Lung (tissue), 12 donors: ENCODE data around the gene TRANK1. TPM values are rescaled to one million over a fixed set of nuclear protein-coding genes. Genes with fewer than 3 reads are reported as not detected.

Experiments used
- ATAC-seq: fragments of 200-7000 bp; cut with Tn5 transposase; one replicate; pipeline ENCODE4 v1.9.1; 2020; ENCODE audit warnings: moderate number of reproducible peaks; ENCODE audit not compliant: insufficient read depth, low FRiP score
- DNase-seq, 3 donors: peaks; one replicate each; pipeline ENCODE4 v3.0.0-alpha.2; 2013 to 2017
- H3K27ac ChIP-seq, 2 donors: one replicate each; pipeline ENCODE4 v1.5.1; 2013; ENCODE audit warnings: mild to moderate bottlenecking in 2 of 2, moderate library complexity in 2 of 2, control low read depth in 1 of 2, inconsistent platforms in 1 of 2, low read depth in 1 of 2, low read length in 1 of 2
- H3K27me3 ChIP-seq, 3 donors: one replicate each; pipeline ENCODE4 v1.5.1; 2013; ENCODE audit warnings: low read length in 2 of 3; ENCODE audit not compliant: control insufficient read depth in 3 of 3, insufficient read depth in 3 of 3
- H3K36me3 ChIP-seq, 4 donors: one replicate each; pipeline ENCODE4 v1.5.1; 2013; ENCODE audit warnings: low read length in 4 of 4, mild to moderate bottlenecking in 1 of 4, moderate library complexity in 1 of 4; ENCODE audit not compliant: control insufficient read depth in 4 of 4, insufficient read depth in 4 of 4
- H3K4me1 ChIP-seq, 5 donors: one replicate each; pipeline ENCODE4 v1.5.1; 2013; ENCODE audit warnings: low read length in 5 of 5, mild to moderate bottlenecking in 2 of 5, moderate library complexity in 1 of 5; ENCODE audit not compliant: control insufficient read depth in 5 of 5, insufficient read depth in 5 of 5
- H3K4me3 ChIP-seq: one replicate; pipeline ENCODE4 v1.5.1; 2013; ENCODE audit warnings: mild to moderate bottlenecking, control low read depth, moderate library complexity
- H3K9ac ChIP-seq, 2 donors: one replicate each; pipeline ENCODE4 v1.5.1; 2013; ENCODE audit warnings: low read length in 2 of 2, control low read depth in 1 of 2; ENCODE audit not compliant: insufficient read depth in 1 of 2
- H3K9me3 ChIP-seq, 4 donors: one replicate each; pipeline ENCODE4 v1.5.1; 2013; ENCODE audit warnings: low read length in 3 of 4, mild to moderate bottlenecking in 1 of 4, moderate library complexity in 1 of 4; ENCODE audit not compliant: control insufficient read depth in 4 of 4, insufficient read depth in 3 of 4
- CTCF ChIP-seq: IDR thresholded peaks from 2 replicates; pipeline ENCODE4 v1.5.1; 2012; ENCODE audit warnings: mild to moderate bottlenecking; ENCODE audit errors: control extremely low read depth, extremely low read depth
- WGBS, 2 donors: extraction: QIAGEN DNeasy Blood & Tissue Kit; methylation state at CpG; one replicate each; pipeline ENCODE4 v1.1.7; 2013; 5-methylcytosine and 5-hydroxymethylcytosine counted together
- polyA plus RNA-seq, 2 donors: library from polyadenylated mRNA; stranded (reverse); fragments of 200-250 nt; gene quantifications; one replicate each; pipeline ENCODE4 v1.2.1, GENCODE V29; 2013
- total RNA-seq, 2 donors: library from RNA; depleted of rRNA in 1 of 2; stranded (reverse); fragments of >200 nt in 1 of 2; gene quantifications; one replicate each; pipeline ENCODE4 v1.2.1, GENCODE V29; 2014 to 2021
- donor health status: control.
- donor health status: control.
- donor health status: Bipolar disorder and iron deficiency.
- donor health status: healthy.
- donor health status: DM: yes; HTN: yes; CAD: no.

TRANK1 gene
- total and polyA plus RNA-seq, 4 donors = 4.3 to 34.3 (median 15.1) TPM

- Histone ChIP-seq H3K4me3 (no peak overlapping the region), H3K36me3 (peaks cover 0 to 31% (median 12%) of the 10 kb centered on the region in 4 donors), H3K9ac (no peak overlapping the region), H3K27ac (no peak overlapping the region), H3K9me3 (no peaks in the 10 kb centered on the region), H3K27me3 (no peaks in the 10 kb centered on the region), H3K4me1 (no peaks in the 10 kb centered on the region)
- no peak for TF ChIP-seq CTCF
- no peak for ATAC-seq
- DNase-seq = no peak
- WGBS, 2 donors = 96 to 98% methylated on average over 6 of the region's 6 CpGs
Measured at GRCh38 chr3:36826240-36826639, 118.6 kb downstream of the TRANK1 start.

- peaks cover 0 to 22% (median 10%) of the 10 kb centered on the region in 4 donors for H3K36me3 ChIP-seq
- H3K9ac ChIP-seq = no peak overlapping the region
- no peak overlapping the region for H3K27ac ChIP-seq
Measured at GRCh38 chr3:36824443-36824842, 120.4 kb downstream of the TRANK1 start.

GRCh38 chr3:36823806-36824205 lies 121.0 kb downstream of the TRANK1 start:
- ATAC-seq (no peak), DNase-seq (no peak)
- Histone ChIP-seq H3K9ac (no peak overlapping the region), H3K27ac (no peak overlapping the region), H3K4me1 (no peaks in the 10 kb centered on the region), H3K4me3 (no peak overlapping the region), H3K9me3 (no peaks in the 10 kb centered on the region), H3K27me3 (no peaks in the 10 kb centered on the region), H3K36me3 (peaks cover 0 to 18% (median 6%) of the 10 kb centered on the region in 4 donors)
- no peak for TF ChIP-seq CTCF
- WGBS, 2 donors = 89 to 90% methylated on average over 3 of the region's 3 CpGs

More at GRCh38 chr3:36824443-36824842, 120.4 kb downstream of the TRANK1 start:
- Histone ChIP-seq H3K27me3 (no peaks in the 10 kb centered on the region), H3K9me3 (no peaks in the 10 kb centered on the region), H3K4me3 (no peak overlapping the region), H3K4me1 (no peaks in the 10 kb centered on the region)
- 94 to 97% methylated on average over 4 of the region's 4 CpGs for WGBS, 2 donors
- no peak for ATAC-seq
- no peak for TF ChIP-seq CTCF
- no peak for DNase-seq

GRCh38 chr3:36820083-36820482 lies 124.8 kb downstream of the TRANK1 start:
- H3K4me3 ChIP-seq = no peak overlapping the region
- H3K4me1 ChIP-seq = no peaks in the 10 kb centered on the region
- DNase-seq (no peak), ATAC-seq (no peak)
- WGBS, 2 donors = 79 to 91% methylated on average over 3 of the region's 3 CpGs
- H3K27ac ChIP-seq = no peak overlapping the region
- no peaks in the 10 kb centered on the region for H3K27me3 ChIP-seq
- H3K9me3 ChIP-seq = peaks cover 0 to 2% (median 0%) of the 10 kb centered on the region in 4 donors
- H3K36me3 ChIP-seq = peaks cover 0 to 3% (median under 1%) of the 10 kb centered on the region in 4 donors
- no peak for TF ChIP-seq CTCF
- H3K9ac ChIP-seq = no peak overlapping the region
